GM18508 (cell line): Measurements from ENCODE around the gene CNTN5.
"Not testable (repeated sequence)": the region's sequence is repeated elsewhere in the genome, so short reads cannot be mapped to it uniquely, and the experiment has no call there.

ENCODE experiments used
- ATAC-seq: cut with Tn5 transposase; IDR thresholded peaks from one replicate; pipeline ENCODE4 v1.9.1; 2021; ENCODE audit warnings: moderate number of reproducible peaks; ENCODE audit not compliant: insufficient read depth, unreplicated experiment

CNTN5 gene

DNA sequence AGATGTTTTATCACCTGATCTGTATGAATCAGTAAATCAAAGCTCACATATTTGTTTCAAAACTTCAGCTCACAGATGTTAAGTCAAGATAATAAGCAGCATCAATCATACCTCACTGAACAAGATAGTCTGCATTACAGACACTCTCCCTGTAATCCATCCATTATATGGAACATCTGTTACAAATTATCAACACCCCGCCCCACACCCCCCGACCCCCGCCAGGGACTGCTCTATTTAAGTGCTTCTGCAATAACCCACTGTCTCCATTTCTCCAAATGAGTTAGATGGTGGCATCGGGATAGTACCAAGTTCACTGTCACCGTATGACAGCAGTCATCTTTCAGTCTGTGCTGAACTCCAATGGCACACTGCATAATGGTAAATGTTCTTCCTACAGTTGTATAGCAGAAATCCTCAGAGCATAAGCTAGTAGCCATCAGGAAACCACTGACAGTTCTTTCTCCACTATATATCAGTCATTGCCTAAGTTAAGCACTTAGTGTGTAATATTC, 1219.3 kb downstream of the CNTN5 start:
- no peak for ATAC-seq

DNA sequence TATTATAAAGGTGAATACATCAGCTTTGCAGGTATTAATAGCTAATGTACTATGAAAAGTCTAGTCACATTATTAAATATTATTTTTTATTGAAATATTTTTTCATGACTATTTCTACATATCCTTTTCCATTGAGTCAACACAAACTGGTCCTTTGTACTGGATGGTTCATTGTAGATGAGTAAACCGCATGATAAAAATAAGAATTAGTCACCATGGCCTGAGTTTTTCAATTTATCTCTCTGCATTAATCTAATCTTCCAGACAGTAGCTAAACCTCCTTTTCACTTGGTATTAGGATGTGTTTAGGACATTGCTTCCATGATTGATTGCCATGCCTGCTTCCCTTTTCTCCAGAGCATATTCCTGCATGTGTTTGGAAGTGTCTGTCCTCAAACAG, 1227.0 kb downstream of the CNTN5 start:
- no peak for ATAC-seq

DNA sequence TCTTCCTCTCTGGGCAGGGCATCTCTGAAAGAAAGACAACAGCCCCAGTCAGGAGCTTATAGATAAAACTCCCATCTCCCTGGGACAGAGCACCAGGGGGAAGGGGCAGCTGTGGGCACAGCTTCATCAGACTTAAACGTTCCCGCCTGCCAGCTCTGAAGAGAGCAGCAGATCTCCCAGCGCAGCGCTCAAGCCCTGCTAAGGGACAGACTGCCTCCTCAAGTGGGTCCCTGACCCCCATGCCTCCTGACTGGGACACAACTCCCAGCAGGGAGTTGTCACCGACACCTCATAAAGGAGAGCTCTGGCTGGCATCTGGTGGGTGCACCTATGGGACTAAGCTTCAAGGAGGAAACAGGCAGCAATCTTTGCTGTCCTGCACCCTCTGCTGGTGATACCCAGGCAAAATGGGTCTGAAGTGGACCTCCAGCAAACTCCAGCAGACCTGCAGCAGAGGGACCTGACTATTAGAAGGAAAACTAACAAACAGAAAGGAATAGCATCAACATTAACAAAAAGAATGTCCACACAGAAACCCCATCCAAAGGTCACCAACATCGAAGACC, 1236.6 kb downstream of the CNTN5 start:
- ATAC-seq: not testable (repeated sequence)

DNA sequence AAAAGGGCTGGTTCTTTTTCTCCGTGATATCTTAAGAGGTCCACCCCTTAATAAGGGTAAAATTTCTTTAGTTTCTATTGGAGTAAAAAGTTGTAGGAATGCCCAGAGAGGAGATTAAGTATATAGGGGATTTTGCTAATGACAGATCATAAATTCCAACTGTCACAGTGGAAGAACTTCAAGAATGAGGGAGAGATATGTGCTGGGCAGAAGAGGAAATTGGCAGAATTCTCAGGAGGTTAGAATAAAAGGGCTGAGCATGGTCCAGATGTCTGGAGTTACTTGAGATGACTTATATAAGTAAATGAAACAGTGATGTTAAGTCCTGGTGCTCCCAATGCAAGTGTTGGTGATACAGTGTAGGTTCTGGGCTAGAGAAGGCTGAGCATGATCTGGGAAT, 1248.8 kb downstream of the CNTN5 start:
- ATAC-seq: no peak

DNA sequence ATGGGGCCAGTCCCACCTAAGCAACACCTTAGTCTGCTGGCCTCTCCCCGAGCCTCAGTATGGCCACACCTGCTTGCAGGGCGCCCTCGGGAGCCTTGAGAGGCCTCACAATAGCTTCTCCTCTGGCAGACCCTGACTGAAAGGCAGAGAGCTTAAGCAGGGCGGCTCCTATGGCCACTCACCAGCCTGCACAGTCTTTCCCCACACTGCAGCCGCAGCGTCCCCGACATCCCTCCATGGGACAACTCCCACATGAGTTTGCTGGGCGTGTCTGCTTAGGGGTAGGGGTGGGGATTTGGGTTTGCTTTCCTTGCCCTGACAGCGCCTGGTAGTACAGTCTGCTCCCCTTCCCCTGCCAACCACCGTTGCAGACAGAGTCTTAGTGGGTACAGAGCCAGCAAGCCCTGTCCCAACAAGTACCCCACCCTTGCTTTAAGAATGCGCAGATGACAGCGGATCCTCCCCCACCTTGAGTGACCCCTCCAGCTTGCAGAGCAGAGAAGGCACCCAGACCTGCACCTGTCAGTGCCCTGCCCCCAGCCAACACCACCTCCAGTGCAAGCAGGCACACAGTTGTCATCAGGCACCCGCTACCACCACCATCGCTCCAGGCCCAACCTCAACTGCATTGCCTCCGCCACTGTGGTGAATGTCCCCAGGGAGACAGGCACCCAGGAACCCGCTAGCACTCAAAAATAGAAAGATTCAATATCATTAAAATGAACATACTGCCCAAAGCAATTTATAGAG, 1252.5 kb downstream of the CNTN5 start:
- ATAC-seq: no peak

DNA sequence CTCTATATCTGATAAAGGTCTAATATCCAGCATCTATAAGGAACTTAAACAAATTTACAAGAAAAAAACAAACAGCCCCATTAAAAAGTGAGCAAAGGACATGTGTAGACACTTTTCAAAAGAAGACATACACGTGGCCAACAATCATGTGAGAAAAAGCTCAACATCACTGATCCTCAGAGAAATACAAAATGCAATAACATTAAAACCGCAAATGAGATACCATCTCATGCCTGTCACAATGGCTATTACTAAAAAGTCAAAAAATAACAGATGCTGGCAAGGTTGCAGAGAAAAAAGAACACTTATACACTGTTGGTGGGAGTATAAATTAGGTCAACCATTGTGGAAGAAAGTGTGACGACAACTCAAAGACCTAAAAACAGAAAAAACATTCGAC, 1253.7 kb downstream of the CNTN5 start:
- ATAC-seq: not testable (repeated sequence)

DNA sequence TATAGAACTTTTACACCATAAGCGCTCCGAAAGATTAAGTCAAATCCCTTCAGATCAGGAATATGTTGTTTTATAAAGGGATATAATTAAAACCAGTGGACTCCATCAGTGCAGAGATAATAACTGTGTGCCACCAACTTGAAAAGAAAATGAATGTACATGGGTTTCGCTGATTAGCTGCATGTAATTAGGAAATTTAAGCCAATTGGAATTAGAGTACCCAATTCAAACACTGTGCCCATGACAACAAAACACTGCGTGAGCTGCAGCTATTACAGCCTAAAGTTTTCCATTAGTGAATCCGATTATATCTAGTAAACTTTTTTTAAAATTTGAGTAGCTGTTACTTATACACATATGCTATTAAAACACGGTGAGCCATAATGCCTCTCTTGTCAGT, 1274.0 kb downstream of the CNTN5 start:
- no peak for ATAC-seq

DNA sequence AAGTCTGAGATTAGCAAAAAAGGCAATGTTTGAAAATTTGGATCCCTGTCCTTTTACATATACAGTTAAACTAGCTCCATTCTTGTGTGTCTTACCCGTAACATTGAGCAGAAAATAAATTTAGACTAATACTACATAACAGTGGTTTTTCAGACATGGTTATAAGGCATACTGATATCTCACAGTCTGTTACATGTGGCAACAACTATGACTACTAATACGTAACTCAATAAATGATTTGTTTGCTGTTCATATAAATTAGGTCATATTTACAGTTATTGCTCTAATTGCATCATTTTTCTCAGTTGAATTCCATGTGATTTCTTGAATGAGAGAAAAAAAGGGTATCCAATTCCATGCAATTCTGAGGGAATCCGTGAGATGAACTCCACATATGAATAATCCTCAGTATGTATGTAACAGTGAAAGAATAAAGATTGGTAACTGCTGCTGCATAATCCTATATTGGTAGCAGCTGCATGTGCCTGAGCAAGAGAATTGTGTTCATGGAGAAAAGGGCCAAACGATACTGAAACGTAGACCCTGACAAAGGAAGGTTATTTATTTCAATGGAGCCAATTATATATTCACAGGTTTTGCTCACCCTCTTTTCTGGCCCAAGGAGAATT, 1275.4 kb downstream of the CNTN5 start:
- ATAC-seq: no peak

DNA sequence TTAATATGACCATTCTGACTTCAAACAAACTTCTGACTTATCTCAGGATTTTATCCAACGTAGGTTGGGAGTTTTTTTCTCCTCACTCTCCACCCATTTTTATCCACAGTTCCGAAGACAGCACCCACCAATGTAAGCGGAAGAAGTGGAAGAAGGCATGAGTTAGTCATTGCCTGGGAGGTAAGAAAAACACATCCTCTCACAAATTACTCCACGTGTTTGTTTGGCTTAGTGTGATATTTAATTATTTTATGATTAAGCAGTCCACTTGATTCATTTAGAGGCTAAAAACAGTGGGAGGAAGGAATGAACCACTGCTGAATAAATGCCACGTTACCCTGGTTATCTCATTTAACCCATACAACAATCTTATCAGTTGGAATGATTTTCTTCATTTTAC, 1276.8 kb downstream of the CNTN5 start:
- no peak for ATAC-seq

DNA sequence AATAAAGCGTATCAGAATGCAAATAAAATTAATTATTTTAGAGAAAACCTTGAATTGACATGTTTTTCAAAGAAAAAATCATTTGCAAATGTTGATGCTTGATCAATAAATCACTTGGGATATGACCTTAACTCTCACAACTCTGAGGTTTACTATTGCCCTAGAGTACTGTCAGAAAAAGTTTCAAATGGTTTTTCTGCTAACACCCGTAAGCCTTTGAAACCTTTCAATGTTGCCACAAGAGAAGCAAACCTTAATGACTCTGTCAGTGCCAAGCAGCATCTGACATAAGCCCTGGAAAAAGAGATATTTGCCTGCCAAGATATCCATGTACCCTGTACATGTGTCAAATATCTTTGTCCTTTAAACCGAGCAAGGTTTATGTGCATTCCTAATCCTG, 1282.1 kb downstream of the CNTN5 start:
- ATAC-seq: no peak

DNA sequence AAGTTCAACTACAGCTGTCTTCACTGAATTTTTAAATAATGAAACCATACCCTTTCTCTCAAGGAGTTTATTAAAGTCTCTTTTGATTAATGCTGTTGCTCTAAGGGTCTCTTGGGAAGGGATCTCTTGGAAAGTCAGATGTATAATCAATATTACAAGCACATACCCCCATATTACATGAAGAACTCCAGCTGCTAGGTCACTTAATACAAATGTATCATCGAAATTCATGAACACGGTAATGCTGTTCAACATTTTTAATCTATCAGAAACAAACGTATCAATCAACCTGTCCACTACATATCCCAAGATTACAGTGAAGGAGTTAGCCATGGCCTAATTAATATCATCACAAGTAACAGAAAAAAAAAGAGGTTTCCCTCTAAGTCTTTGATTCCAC, 1283.1 kb downstream of the CNTN5 start:
- no peak for ATAC-seq

DNA sequence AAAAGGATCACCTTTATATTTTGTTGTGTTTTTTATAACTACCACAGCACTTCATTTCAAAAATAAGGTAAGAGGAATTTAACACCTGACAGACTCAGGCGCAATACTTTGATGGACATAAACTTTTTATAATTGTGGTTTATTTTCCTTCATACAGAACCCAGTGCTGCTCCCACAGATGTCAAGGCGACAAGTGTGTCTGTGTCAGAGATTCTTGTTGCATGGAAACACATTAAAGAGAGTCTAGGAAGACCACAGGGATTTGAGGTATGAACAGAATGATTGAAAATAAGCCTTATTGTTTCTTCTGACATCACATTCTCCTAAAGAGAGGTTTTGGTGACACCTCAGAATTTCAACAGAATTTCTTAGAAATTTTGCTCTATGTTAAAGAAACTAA, 1287.5 kb downstream of the CNTN5 start:
- ATAC-seq: no peak

DNA sequence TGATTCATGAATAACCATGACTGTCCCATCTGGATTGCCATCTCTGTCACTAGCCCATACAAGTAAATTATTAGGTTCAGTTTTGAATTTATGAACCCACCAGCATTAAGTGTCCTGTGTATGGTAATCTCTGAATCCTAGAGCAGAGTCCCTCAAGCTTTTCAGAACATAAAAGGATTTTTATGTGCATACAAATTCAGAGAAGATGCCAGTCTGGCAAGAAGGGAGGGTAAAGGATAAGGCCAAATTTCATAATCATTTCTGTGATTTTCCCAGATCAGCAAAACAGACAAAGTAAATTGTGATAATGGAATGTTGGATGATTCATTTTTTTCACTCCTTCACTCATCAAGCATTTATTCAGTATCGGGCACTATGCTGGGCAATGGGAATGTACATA, 1295.2 kb downstream of the CNTN5 start:
- no peak for ATAC-seq

DNA sequence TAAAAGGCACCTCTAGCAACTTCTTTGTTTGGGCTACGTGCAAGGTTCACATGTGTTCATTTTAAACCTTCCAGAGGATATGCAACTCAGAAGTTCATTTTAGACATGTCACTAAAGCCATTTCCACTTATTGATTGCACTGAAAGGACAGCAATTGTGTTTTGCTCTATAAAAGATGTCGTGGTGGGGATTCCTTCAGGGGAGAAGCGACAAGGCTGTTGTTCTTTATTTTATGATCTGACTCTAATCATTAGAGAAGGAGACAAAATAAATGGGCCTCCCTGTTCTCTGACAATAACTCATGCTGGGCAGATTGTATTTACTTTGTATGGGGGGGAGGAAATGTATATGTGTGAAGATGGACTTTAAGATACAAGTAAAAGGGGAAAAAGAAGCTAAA, 1296.2 kb downstream of the CNTN5 start:
- ATAC-seq: no peak

DNA sequence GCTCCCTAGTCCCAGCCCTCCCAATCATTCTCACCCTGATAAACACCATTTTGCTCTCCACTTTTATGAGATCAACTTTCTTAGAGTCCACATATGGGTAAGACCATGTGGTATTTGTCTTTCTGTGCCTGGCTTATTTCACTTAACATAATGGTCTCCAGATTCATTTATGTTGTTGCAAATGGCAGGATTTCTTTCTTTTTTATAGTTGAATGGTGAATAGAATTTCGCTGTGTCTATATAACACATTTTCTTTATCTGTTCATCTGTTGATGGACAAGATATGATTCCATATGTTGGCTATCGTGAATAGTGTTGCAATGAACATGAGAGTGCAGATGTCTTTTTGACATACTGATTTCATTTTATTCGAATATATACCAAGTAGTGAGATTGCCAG, 1298.9 kb downstream of the CNTN5 start:
- no peak for ATAC-seq

DNA sequence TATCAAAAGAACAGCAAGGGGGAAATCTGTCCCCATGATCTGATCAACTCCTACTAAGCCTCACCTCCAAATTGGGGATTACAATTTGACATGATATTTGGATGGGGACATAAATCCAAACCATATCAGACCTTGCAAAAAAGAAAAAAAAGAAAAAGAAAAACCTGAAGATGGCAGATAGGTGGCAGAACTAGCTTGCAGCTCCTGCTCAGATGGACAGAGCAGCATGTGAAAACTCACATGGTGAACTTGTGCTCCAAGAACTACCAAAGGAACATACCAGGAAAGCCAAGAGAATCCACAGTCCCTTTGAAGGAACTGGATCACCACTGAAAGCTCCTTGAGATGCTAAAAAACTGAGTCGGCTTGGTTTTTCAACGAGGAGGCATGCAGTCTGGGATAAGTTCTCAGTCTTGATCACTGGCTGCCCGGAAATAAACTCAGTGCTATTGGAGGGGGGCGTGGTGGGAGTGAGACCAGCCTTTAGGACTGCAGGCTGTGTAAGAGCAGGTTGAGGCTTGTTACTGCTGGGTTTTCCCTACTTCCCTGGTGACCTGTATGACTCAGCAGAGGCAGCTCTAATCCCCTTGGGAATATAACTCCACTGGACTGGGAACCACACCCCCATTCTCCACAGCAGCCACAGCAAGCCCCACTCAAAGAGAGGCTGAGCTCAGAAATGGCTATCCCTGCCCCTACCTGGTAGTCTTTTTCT, 1308.0 kb downstream of the CNTN5 start:
- ATAC-seq: no peak

DNA sequence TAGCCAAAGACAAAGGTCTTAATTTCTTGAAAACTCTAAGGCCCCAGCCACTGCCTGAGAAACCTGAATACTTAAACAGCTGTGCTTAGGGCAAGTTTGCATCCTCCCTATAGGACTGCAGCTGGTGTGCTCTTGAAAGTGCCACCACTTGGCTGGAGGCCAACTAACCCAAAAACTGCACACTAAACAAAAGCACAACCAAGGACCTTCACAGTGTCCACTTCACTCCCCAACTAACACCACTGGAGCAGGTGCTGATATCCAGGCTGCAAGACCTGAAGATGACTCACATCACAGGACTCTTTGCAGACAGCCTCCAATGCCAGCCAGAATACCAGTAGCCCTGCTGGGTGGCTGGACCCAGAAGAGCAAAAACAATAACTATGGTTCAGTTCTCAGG, 1308.6 kb downstream of the CNTN5 start:
- ATAC-seq: no peak

DNA sequence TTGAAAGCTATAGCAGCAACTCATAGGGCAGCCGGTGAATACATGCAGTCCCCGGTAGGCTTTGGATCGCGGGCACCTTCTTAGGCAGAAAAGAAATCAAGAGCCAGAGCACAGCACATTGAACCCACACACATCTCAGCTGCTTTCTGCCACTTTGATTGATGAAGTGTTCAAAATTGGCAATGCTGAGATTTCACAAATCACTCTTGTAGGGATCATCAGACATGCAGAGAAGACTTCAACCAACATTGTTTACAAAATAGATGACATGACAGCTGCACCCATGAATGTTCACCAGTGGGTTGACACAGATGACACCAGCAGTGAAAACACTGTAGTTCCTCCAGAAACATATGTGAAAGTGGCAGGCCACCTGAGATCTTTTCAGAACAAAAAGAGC, 1316.1 kb downstream of the CNTN5 start:
- ATAC-seq: no peak

DNA sequence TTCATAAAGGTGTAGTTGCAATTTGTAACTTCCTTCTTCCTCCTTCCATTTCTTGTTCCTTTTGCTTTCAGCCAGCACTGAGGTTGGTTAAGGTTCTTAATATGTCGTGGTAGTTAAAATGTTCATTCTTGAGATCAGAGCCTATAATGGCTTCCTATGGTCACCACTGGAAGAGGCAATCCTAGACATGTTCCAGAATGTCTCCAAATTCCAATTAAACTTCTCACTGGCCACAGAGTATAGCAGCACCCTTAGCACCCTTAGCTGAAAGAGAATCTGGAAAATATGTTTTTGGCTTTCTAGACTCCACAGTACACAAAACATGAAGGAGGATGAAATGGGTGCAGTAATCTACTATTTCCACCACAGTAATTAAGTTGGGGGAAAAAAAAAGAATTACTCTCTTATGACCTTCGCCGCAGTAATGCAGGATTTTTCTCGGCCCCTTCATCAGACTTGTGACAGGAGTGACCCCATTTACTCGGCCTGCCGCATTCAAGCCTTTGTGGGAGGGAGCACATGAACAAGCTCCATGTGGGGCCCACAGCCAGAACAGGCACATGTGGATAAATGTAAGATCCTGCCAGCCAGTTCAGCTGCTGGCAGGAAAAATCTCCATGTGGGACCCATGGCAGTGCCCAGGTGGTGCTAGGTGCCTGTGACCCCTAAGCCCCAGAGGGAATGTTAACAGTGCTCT, 1317.5 kb downstream of the CNTN5 start:
- ATAC-seq: no peak

DNA sequence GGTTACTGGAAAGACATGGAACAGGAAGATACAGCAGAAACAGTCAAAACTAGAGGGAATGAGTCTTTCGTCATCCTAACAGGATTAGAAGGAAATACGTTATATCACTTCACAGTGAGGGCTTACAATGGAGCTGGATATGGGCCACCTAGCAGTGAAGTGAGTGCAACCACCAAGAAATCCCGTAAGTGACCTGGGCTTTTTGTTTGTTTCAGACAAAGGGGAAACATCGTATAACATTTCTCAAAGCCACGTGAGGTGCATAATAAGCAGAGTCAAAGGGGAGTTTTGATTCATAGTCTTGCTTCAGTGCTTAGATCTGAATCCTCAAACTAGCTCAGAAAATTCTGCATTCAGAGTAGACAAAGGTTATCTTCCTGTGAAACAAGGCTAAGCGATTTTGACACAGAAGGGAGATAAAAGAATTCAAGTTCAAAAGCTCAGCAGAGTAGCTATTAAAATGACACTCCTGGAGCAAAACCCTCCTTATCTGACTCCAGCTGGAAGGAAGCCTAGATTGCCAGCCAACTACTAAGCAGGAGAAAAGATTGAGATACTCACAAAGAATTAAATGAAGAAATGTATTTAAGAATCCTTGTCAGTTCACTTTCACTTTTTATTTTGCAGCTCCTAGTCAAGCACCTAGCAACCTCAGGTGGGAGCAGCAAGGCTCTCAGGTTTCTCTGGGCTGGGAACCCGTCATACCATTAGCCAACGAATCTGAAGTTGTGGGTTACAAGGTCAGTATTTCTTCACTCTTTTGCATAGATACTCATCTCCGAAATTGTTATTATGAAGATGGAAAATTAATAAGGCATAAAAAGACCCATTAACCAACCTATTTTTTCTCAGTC, 1319.9 kb downstream of the CNTN5 start:
- no peak for ATAC-seq
